Kidney (tissue), 14 donors: ENCODE measurements around the gene IL17REL. TPM values are rescaled to one million over a fixed set of nuclear protein-coding genes. Genes with fewer than 3 reads are reported as not detected.

Experiments used
- DNase-seq, 5 donors: peaks; one replicate each; pipeline ENCODE4 v3.0.0-alpha.2; 2013 to 2020
- FAIRE-seq: peaks from 2 replicates; lab custom pipeline; 2012; peaks lifted over from hg19 to GRCh38; lab: Jason Lieb, UNC
- H3K27ac ChIP-seq, 2 donors: one replicate each; pipeline ENCODE4 v1.7.0; 2013; ENCODE audit warnings: low read depth in 2 of 2, low read length in 2 of 2, inconsistent platforms in 1 of 2
- H3K27me3 ChIP-seq: one replicate; pipeline ENCODE4 v1.7.1; 2013; ENCODE audit warnings: low read length, inconsistent platforms; ENCODE audit not compliant: control insufficient read depth, insufficient read depth
- H3K36me3 ChIP-seq, 3 donors: one replicate each; pipeline versions ENCODE4 v1.7.0 to v1.7.1; 2013; ENCODE audit warnings: low read length in 3 of 3, control low read depth in 1 of 3, inconsistent platforms in 1 of 3; ENCODE audit not compliant: insufficient read depth in 3 of 3, control insufficient read depth in 2 of 3
- H3K4me1 ChIP-seq, 3 donors: one replicate each; pipeline versions ENCODE4 v1.7.0 to v1.7.1; 2013; ENCODE audit warnings: low read length in 3 of 3, inconsistent platforms in 1 of 3, low read depth in 1 of 3; ENCODE audit not compliant: control insufficient read depth in 2 of 3, insufficient read depth in 2 of 3
- H3K4me3 ChIP-seq, 3 donors: one replicate each; pipeline versions ENCODE4 v1.7.0 to v1.8.1; 2013; ENCODE audit warnings: low read length in 3 of 3, control low read depth in 1 of 3, inconsistent platforms in 1 of 3
- H3K9ac ChIP-seq, 3 donors: one replicate each; pipeline versions ENCODE4 v1.7.0 to v1.7.1; 2013; ENCODE audit warnings: low read length in 3 of 3, control low read depth in 1 of 3, inconsistent platforms in 1 of 3
- H3K9me3 ChIP-seq, 3 donors: one replicate each; pipeline versions ENCODE4 v1.7.0 to v1.7.1; 2013; ENCODE audit warnings: low read length in 3 of 3, control low read depth in 1 of 3, inconsistent platforms in 1 of 3; ENCODE audit not compliant: control insufficient read depth in 2 of 3, insufficient read depth in 1 of 3
- CTCF ChIP-seq: IDR thresholded peaks from 3 replicates; pipeline ENCODE4 v1.5.1; 2012; ENCODE audit warnings: mild to moderate bottlenecking, moderate library complexity, borderline replicate concordance; ENCODE audit not compliant: insufficient read depth; ENCODE audit errors: extremely low read depth
- intact Hi-C: fragments of 100-400 bp; cut with DNase I; formaldehyde crosslinking; loops from one replicate; pipeline ENCODE4 v1.11.1; 2022
- polyA plus RNA-seq: library from polyadenylated mRNA; stranded (reverse); fragments of 350-450 nt; fragmentation: Illumina TruSeq; extraction: RNeasy Lipid Tissue Mini Kit (QIAGEN cat#74804); gene quantifications from one replicate; pipeline ENCODE4 v1.2.3, GENCODE V29; 2014; ENCODE audit warnings: low read depth, low replicate concordance; ENCODE audit not compliant: insufficient read depth
- total RNA-seq: library from RNA; stranded (reverse); fragmentation: NEBNext Ultra II Directional; extraction: Animal tissue kit (Norgen Biotek cat#: 25700); gene quantifications from one replicate; pipeline ENCODE4 v1.2.1, GENCODE V29; 2021
- donor health status: control.
- donor health status: control.
- donor health status: control.
- donor health status: control.
- donor health status: control.
- donor health status: DM: yes; HTN: yes; CAD: no.
- donor health status: Normal renal cell carcinoma (clear cell type).

IL17REL gene
- total and polyA plus RNA-seq, 2 donors from 2014 or later = 0.16 TPM; not detected in 1

GRCh38 chr22:50010676-50011446 is 1.7 kb downstream of the IL17REL start:
- DNase-seq = peak in 1 of 5 donors; percentile 52
- intact Hi-C loops = no loop called here
- Histone ChIP-seq H3K9ac (no peak overlapping the region), H3K27me3 (peaks cover 13% of the 10 kb centered on the region), H3K4me1 (no peaks in the 10 kb centered on the region), H3K27ac (no peak overlapping the region), H3K9me3 (no peaks in the 10 kb centered on the region), H3K4me3 (no peak overlapping the region), H3K36me3 (no peaks in the 10 kb centered on the region)
- TF ChIP-seq CTCF = no peak
- FAIRE-seq = no peak

- no peak overlapping the region for H3K4me3 ChIP-seq
- H3K27me3 ChIP-seq = peaks cover 13% of the 10 kb centered on the region
- FAIRE-seq (no peak), DNase-seq (peak in 2 of 5 donors; percentile 46 to 84)
- no peak for TF ChIP-seq CTCF
- intact Hi-C loops = no loop called here
- no peaks in the 10 kb centered on the region for H3K36me3 ChIP-seq
- no peak overlapping the region for H3K27ac ChIP-seq
- H3K9me3 ChIP-seq = no peaks in the 10 kb centered on the region
- H3K9ac ChIP-seq = no peak overlapping the region
- no peaks in the 10 kb centered on the region for H3K4me1 ChIP-seq
These were observed 2.5 kb downstream of the IL17REL start for GRCh38 chr22:50009765-50010675.

GRCh38 chr22:50009251-50009650 is 3.3 kb downstream of the IL17REL start:
- H3K9me3 ChIP-seq = no peaks in the 10 kb centered on the region
- H3K4me1 ChIP-seq = no peaks in the 10 kb centered on the region
- intact Hi-C loops = no loop called here
- no peak overlapping the region for H3K9ac ChIP-seq
- no peak overlapping the region for H3K4me3 ChIP-seq
- no peak for FAIRE-seq
- peaks cover 13% of the 10 kb centered on the region for H3K27me3 ChIP-seq
- H3K36me3 ChIP-seq = no peaks in the 10 kb centered on the region
- peak in 1 of 5 donors; percentile 72 for DNase-seq
- H3K27ac ChIP-seq = no peak overlapping the region
- TF ChIP-seq CTCF = no peak
